Panc1 (cell line): ENCODE measurements around the gene DCHS2. TPM values are rescaled to one million over a fixed set of nuclear protein-coding genes. Genes with fewer than 3 reads are reported as not detected.

ENCODE experiments used
- ATAC-seq: fragments of 200-7000 bp; cut with Tn5 transposase; 2 replicates; pipeline ENCODE4 v1.9.1; 2020; ENCODE audit warnings: mild to moderate bottlenecking, moderate library complexity
- BruUV-seq: library from RNA; stranded (reverse); fragments of 400-500 nt; replicated peaks from 2 replicates; lab custom pipeline; 2021; lab: Mats Ljungman, UMichigan
- CTCF ChIA-PET: fragments of 300-600 bp; sonication (Branson Sonifier 250); formaldehyde crosslinking; loops from one replicate; lab custom pipeline; 2022; ENCODE audit warnings: antibody characterized with exemption; lab: Charles Lee
- POLR2A ChIA-PET: fragments of 300-600 bp; sonication (Branson Sonifier 250); formaldehyde crosslinking; loops from one replicate; lab custom pipeline; 2022; ENCODE audit warnings: antibody characterized with exemption; lab: Charles Lee
- DNase-seq: peaks from one replicate; pipeline ENCODE4 v3.0.0-alpha.2; 2010; ENCODE audit warnings: low read depth, low spot score
- H3K27ac ChIP-seq: 2 replicates; pipeline ENCODE4 v1.5.1; 2011; ENCODE audit warnings: mild to moderate bottlenecking, low read length, inconsistent platforms
- H3K27me3 ChIP-seq: fragments of 200-500 bp; sonication (Bioruptor generic); 2 replicates; pipeline ENCODE4 v1.6.0; 2014; ENCODE audit warnings: low read length, inconsistent platforms; ENCODE audit not compliant: control insufficient read depth, insufficient read depth
- H3K36me3 ChIP-seq: fragments of 200-500 bp; sonication (Bioruptor generic); 2 replicates; pipeline ENCODE4 v1.5.1; 2014; ENCODE audit warnings: inconsistent platforms, mild to moderate bottlenecking, low read length, moderate library complexity; ENCODE audit not compliant: control insufficient read depth, insufficient read depth
- H3K4me1 ChIP-seq: 2 replicates; pipeline ENCODE4 v1.5.1; 2011; ENCODE audit warnings: inconsistent platforms, mild to moderate bottlenecking, low read length, moderate library complexity; ENCODE audit not compliant: control insufficient read depth, insufficient read depth
- H3K4me3 ChIP-seq, 2 experiments: 2 replicates each; pipeline ENCODE4 v1.5.1; 2011 to 2012; ENCODE audit warnings: low read depth in 2 of 2, low read length in 2 of 2, mild to moderate bottlenecking in 2 of 2, inconsistent platforms in 1 of 2, moderate library complexity in 1 of 2
- H3K9me3 ChIP-seq: fragments of 200-500 bp; sonication (Bioruptor generic); 2 replicates; pipeline ENCODE4 v1.5.1; 2014; ENCODE audit warnings: low read depth, mild to moderate bottlenecking, inconsistent platforms, low read length, moderate library complexity; ENCODE audit not compliant: control insufficient read depth, insufficient read depth
- POLR2AphosphoS5 ChIP-seq: IDR thresholded peaks from 2 replicates; pipeline ENCODE4 v1.6.1; 2012; ENCODE audit warnings: mild to moderate bottlenecking, low read depth, low read length, moderate library complexity
- REST ChIP-seq, 2 experiments: IDR thresholded peaks; 2 replicates each; pipeline ENCODE4 v1.6.1; 2011 to 2012; ENCODE audit warnings: low read depth in 2 of 2, control low read depth in 1 of 2, low read length in 1 of 2, mild to moderate bottlenecking in 1 of 2, moderate library complexity in 1 of 2; ENCODE audit not compliant: insufficient read depth in 1 of 2
- SIN3A ChIP-seq: IDR thresholded peaks from 2 replicates; pipeline ENCODE4 v1.6.1; 2012; ENCODE audit warnings: low read depth, mild to moderate bottlenecking, low read length, moderate library complexity, borderline replicate concordance; ENCODE audit not compliant: insufficient read depth
- TCF7L2 ChIP-seq: IDR thresholded peaks from 2 replicates; pipeline ENCODE4 v1.6.1; 2011; ENCODE audit warnings: mild to moderate bottlenecking, low read depth, low read length, inconsistent platforms
- in situ Hi-C: cut with HindIII; loops from 2 replicates; pipeline ENCODE4 v1.10.0; 2016; ENCODE audit warnings: low sequenced_read_pairs, low pct_unique_long_range_greater_than_20kb
- intact Hi-C: fragments of 100-400 bp; cut with micrococcal nuclease; formaldehyde crosslinking; loops from one replicate; pipeline ENCODE4 v1.10.0; 2022; ENCODE audit not compliant: unreplicated experiment
- total RNA-seq: library from RNA; stranded (reverse); gene quantifications from one replicate; pipeline ENCODE4 v1.2.1, GENCODE V29; 2021; ENCODE audit not compliant: unreplicated experiment
- TF ChIP-seq, protein P1 (sequence below): fragments of 450-650 bp; IDR thresholded peaks from 2 replicates; pipeline ENCODE4 v1.5.1; 2017; ENCODE audit warnings: mild to moderate bottlenecking

Gene DCHS2
- total RNA-seq, 1 experiment from 2014 or later, result not detected

GRCh38 chr4:154465085-154465484, 26.5 kb downstream of the DCHS2 start:
- no peak overlapping the region for H3K4me3 ChIP-seq
- BruUV-seq, result no TSS peak
- ChIA-PET CTCF (no interaction called here), POLR2A (no interaction called here)
- DNase-seq, result no peak
- no peaks in the 10 kb centered on the region for H3K27me3 ChIP-seq
- no peak for ATAC-seq
- H3K27ac ChIP-seq, result no peak overlapping the region
- no peaks in the 10 kb centered on the region for H3K9me3 ChIP-seq
- no peak for TF ChIP-seq POLR2AphosphoS5
- no peak for TF ChIP-seq TCF7L2
- in situ Hi-C loops (no loop called here), intact Hi-C loops (no loop called here)
- H3K36me3 ChIP-seq, result no peaks in the 10 kb centered on the region; the same call in 1 of the 2 replicates
- H3K4me1 ChIP-seq, result no peaks in the 10 kb centered on the region

DNA sequence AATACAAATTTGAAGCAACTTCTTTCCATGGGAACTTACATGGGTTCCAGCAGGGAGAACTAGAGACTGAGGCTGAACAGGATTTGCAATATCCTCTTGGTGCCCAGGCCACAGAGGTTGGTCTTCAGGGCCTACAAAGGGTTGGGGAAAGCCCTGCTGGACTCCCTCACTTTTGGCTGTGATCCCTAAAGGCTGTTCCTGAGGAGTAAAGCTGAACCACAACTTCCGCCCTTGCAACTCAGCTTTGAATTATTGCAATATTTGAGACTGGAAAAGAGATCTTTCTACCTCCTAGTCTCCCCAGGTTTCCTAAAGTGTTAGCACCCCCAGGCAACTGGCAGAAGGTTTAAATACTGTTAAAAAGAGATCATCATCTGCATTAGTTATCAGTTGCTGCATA, 26.9 kb downstream of the DCHS2 start:
- ChIA-PET CTCF (no interaction called here), POLR2A (no interaction called here)
- no TSS peak for BruUV-seq
- no peaks in the 10 kb centered on the region for H3K9me3 ChIP-seq
- no peaks in the 10 kb centered on the region for H3K27me3 ChIP-seq
- in situ Hi-C loops (no loop called here), intact Hi-C loops (no loop called here)
- H3K4me3 ChIP-seq, result no peak overlapping the region
- DNase-seq (no peak), ATAC-seq (no peak)
- no peaks in the 10 kb centered on the region; the same call in 1 of the 2 replicates for H3K36me3 ChIP-seq
- H3K27ac ChIP-seq, result no peak overlapping the region
- no peaks in the 10 kb centered on the region for H3K4me1 ChIP-seq
- TF ChIP-seq, protein P1, sequence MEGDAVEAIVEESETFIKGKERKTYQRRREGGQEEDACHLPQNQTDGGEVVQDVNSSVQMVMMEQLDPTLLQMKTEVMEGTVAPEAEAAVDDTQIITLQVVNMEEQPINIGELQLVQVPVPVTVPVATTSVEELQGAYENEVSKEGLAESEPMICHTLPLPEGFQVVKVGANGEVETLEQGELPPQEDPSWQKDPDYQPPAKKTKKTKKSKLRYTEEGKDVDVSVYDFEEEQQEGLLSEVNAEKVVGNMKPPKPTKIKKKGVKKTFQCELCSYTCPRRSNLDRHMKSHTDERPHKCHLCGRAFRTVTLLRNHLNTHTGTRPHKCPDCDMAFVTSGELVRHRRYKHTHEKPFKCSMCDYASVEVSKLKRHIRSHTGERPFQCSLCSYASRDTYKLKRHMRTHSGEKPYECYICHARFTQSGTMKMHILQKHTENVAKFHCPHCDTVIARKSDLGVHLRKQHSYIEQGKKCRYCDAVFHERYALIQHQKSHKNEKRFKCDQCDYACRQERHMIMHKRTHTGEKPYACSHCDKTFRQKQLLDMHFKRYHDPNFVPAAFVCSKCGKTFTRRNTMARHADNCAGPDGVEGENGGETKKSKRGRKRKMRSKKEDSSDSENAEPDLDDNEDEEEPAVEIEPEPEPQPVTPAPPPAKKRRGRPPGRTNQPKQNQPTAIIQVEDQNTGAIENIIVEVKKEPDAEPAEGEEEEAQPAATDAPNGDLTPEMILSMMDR, result no peak
- no peak for TF ChIP-seq SIN3A
- no peak for TF ChIP-seq POLR2AphosphoS5
- no peak for TF ChIP-seq REST (IDR thresholded peaks at IDR 0.05; ENCODE audit: insufficient read depth in 1 of 2, low read depth in 2 of 2, low read length in 1 of 2)
- no peak for TF ChIP-seq TCF7L2

- ATAC-seq (no peak), DNase-seq (no peak)
- TF ChIP-seq TCF7L2 (no peak), SIN3A (no peak), REST (IDR thresholded peaks at IDR 0.05; ENCODE audit: insufficient read depth in 1 of 2, low read depth in 2 of 2, low read length in 1 of 2) (no peak), POLR2AphosphoS5 (no peak)
- TF ChIP-seq, protein P1, result no peak
- BruUV-seq, result no TSS peak
- Histone ChIP-seq H3K27ac (no peak overlapping the region), H3K36me3 (no peaks in the 10 kb centered on the region; the same call in 1 of the 2 replicates), H3K4me1 (no peaks in the 10 kb centered on the region), H3K4me3 (no peak overlapping the region), H3K27me3 (no peaks in the 10 kb centered on the region), H3K9me3 (no peaks in the 10 kb centered on the region)
- intact Hi-C loops, result no loop called here
- ChIA-PET POLR2A (no interaction called here), CTCF (no interaction called here)
- in situ Hi-C loops, result no loop called here
These were observed 29.4 kb downstream of the DCHS2 start for GRCh38 chr4:154462081-154462810.
